Colon (tissue), 2 donors: ENCODE measurements around the gene TFDP1.

Experiments
- FAIRE-seq: peaks from 2 replicates; lab custom pipeline; 2012; peaks lifted over from hg19 to GRCh38; lab: Jason Lieb, UNC
- donor health status: control.
- donor health status: control.

Gene TFDP1

DNA sequence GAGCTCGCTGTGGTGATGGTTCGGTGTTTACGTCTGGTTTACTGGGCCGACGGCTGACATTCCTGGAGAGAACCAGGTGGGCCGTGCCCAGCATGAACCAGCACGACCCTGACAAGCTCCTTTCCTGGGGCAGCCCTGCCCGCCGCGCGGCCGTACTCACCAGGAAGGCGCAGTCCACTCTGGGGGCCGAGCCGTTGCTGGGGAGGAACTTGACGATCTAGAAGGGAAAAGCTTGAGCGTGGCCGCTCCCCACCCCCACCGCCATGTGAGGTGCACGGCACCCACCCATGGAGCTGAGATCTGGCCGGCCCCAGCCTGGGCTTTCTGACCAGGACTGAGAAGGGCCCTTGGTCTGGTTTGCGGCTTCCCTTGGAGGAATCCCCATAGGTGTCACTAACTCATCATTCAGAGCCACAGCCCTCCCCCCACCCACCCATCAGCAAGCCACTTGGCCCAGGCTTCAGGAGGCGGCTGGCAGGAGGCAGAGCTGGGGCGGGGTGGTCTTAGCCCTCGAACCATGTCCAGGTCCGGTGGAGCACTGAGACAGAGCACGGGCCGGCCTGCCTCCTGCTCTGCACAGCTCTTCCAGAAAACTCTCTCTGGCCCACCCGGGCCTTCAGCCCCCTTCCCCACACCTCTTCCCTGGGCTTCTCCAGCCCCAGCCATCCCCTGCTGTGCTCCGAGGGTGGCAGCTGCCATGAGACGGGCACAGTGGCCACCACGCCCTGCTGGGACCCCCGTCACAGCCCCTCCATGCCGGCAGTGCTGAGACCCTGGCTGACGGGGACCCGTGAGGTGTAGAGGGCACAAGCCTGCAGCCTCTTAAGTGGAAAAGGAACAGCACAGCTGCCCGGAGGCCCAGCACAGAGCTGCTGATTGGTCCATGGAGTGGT is 67.2 kb downstream of the TFDP1 start:
- FAIRE-seq: no peak

GRCh38 chr13:113652404-113653263 is 68.1 kb downstream of the TFDP1 start:
- FAIRE-seq: no peak

GRCh38 chr13:113653264-113654174 is 69.0 kb downstream of the TFDP1 start:
- no peak for FAIRE-seq

DNA sequence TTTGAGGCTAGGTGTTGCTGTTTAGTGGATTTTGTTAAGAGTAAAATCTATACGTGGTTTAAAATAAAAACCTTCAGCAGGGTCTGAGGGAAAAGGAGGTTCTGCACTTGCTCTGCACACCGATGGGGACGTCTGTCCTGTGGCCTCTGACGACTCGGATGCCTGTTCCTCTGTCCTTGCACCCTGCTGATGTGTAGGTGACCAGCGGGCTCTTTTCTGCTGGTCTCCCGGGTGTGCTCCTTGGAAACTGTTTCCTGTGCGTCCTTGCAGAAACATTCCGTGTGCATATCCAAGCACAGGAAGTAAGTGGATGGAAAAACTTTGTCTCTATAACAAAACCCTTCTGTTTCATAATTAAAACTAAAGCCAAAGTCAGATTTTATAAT is 69.6 kb downstream of the TFDP1 start:
- FAIRE-seq: no peak

GRCh38 chr13:113654591-113655345 is 70.2 kb downstream of the TFDP1 start:
- no peak for FAIRE-seq

DNA sequence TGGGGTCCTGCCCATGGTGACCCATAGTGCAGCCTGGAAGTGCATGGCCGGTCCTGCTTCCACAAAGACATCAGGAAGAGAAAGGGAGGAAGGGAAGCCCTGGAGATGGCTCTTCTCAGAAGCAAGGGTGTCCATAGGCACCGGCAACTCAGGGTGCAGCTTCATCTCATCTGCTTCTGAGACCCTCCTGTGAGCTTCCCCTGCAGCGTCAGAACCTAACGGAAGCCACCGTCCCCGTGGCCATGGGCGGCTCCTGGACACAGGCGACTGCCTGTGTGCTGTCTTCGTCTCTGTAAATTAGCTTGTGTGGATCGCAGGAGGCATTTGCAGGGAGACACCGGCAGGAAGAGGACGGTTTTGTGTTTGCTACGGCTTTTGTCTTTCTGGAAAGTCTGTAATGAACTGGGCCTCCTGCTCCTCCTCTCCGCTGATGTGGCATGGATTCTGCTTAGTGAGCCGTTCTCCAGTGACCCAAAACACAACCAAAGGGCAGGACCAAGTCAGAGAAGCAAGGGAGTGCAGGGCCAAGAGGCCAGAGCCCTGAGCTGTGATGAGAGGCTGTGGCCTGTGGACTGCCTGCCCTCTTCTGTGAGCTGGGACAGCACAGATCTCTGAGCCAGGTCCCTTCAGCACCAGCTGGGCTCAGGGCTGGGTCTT is 70.9 kb downstream of the TFDP1 start:
- no peak for FAIRE-seq

GRCh38 chr13:113656003-113656588 is 71.5 kb downstream of the TFDP1 start:
- no peak for FAIRE-seq

- FAIRE-seq: no peak
These were observed 72.5 kb downstream of the TFDP1 start for GRCh38 chr13:113656831-113657671.

- FAIRE-seq: no peak
These were observed 73.5 kb downstream of the TFDP1 start, which contains the start of gene ATP4B for GRCh38 chr13:113657851-113658741. ATP4B (minus strand) TSS chr13:113658198; CDS start chr13:113658144, 54 bp downstream.

- FAIRE-seq: no peak
These were observed 74.3 kb downstream of the TFDP1 start for GRCh38 chr13:113658836-113659235.

DNA sequence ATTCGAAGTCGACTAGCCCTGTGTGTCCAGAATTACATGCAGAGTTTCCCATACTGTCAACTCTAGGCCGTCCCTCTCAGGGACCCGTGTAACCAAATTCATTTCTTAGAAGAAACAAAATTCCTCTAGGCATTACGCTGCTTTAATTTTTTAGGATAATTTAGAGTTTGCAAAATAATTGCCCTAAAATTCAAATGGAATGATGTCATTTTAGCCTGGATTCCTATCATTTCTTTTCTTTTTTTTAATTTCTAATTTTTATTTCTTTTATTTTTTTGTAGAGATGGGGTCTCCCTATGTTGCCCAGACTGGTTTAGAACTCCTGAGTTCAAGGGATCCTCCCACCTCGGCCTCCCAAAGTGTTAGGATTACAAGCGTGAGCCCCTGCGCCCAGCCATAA is 74.8 kb downstream of the TFDP1 start:
- FAIRE-seq: no peak

DNA sequence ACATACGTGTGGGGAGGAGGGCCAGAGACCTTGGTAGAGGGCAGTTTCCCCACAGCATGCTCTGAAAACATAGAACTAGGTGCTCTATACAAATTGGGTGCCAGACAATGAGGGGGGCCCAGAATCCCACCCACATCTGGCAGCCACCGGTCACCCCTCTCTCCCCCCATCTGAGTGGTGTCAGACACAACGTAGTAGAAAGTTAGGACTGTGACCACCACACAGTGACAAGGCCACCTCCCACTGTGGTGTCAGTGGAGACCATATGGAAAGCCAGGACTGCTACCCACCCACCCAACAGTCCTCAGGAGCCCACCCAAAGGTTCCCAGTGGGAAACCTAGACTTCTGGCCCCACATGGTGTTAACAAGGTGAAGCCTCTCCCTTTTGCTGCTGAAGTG is 75.5 kb downstream of the TFDP1 start:
- no peak for FAIRE-seq

DNA sequence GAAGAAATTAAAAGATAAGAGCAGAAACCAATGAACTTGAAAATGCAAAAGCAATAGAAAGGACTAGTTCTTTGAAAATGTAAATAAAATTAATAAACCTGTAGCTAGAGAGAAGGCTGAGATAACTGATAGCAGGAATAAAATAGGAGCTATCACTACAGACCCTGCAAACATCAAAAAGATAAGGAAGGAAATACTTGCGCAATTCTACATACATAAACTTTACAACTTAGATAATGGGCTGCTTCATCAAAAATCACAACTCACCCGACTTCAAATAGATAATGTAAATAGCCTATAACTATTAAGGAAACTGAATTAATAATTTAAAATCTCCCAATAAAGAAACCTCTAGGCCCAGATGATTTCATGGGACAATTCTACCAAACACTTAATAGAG is 77.0 kb downstream of the TFDP1 start:
- FAIRE-seq: no peak

GRCh38 chr13:113663934-113664333 is 79.4 kb downstream of the TFDP1 start:
- no peak for FAIRE-seq

- no peak for FAIRE-seq
These were observed 80.4 kb downstream of the TFDP1 start for GRCh38 chr13:113664751-113665596.

DNA sequence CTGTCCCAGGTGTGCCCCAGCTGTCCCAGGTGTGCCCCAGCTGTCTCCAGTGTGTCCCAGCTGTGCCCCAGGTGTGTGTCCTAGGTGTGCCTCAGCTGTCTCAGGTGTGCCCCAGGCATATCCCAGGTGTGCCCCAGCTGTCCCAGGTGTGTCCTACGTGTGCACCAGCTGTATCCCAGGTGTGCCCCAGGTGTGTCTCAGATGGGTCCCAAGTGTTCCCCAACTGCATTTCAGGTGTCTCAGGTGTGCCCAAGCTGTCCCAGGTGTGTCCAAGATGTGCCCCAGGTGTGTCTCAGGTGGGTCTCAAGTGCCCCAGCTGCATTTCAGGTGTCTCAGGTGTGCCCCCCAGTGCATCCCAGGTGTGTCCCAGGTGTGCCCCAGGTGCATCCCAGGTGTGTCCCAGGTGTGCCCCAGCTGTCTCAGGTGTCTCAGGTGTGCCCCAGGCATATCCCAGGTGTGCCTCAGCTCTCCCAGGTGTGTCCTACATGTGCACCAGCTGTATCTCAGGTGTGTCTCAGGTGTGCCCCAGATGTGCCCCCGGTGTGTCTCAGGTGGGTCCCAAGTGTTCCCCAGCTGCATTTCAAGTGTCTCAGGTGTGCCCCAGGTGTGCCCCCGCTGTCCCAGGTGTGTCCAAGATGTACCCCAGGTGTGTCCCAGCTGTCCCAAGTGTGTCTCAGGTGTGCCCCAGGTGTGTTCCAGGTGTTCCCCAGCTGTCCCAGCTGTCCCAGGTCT is 81.2 kb downstream of the TFDP1 start:
- no peak for FAIRE-seq

GRCh38 chr13:113666329-113666670 is 81.7 kb downstream of the TFDP1 start:
- no peak for FAIRE-seq
